Liver (tissue), 9 donors: ENCODE data around the gene KLF8. TPM values are rescaled to one million over a fixed set of nuclear protein-coding genes. Genes with fewer than 3 reads are reported as not detected.

Source experiments
- DNase-seq: peaks from one replicate; pipeline ENCODE4 v3.0.0-alpha.2; 2017; ENCODE audit warnings: low spot score
- H3K27ac ChIP-seq, 2 donors: one replicate each; pipeline ENCODE4 v1.7.0; 2013; ENCODE audit warnings: inconsistent platforms in 2 of 2, low read length in 2 of 2, control low read depth in 1 of 2, low read depth in 1 of 2, mild to moderate bottlenecking in 1 of 2
- H3K27me3 ChIP-seq, 4 donors: one replicate each; pipeline versions ENCODE4 v1.6.1 to v1.7.0; 2013; ENCODE audit warnings: low read length in 3 of 4, inconsistent platforms in 1 of 4, mild to moderate bottlenecking in 1 of 4, moderate library complexity in 1 of 4; ENCODE audit not compliant: control insufficient read depth in 4 of 4, insufficient read depth in 4 of 4
- H3K36me3 ChIP-seq, 4 donors: one replicate each; pipeline versions ENCODE4 v1.6.1 to v1.7.0; 2013; ENCODE audit warnings: low read length in 3 of 4, mild to moderate bottlenecking in 3 of 4, low read depth in 1 of 4, moderate library complexity in 1 of 4; ENCODE audit not compliant: control insufficient read depth in 4 of 4, insufficient read depth in 3 of 4
- H3K4me1 ChIP-seq, 4 donors: one replicate each; pipeline versions ENCODE4 v1.6.1 to v1.7.0; 2013; ENCODE audit warnings: low read length in 3 of 4, mild to moderate bottlenecking in 3 of 4, moderate library complexity in 1 of 4; ENCODE audit not compliant: control insufficient read depth in 4 of 4, insufficient read depth in 4 of 4
- H3K4me3 ChIP-seq, 3 donors: one replicate each; pipeline versions ENCODE4 v1.6.1 to v1.7.0; 2013; ENCODE audit warnings: low read length in 3 of 3, control low read depth in 1 of 3, low read depth in 1 of 3, mild to moderate bottlenecking in 1 of 3
- H3K9ac ChIP-seq, 2 donors: one replicate each; pipeline ENCODE4 v1.7.0; 2013; ENCODE audit warnings: low read length in 2 of 2, mild to moderate bottlenecking in 2 of 2, moderate library complexity in 2 of 2, control low read depth in 1 of 2, low read depth in 1 of 2
- H3K9me3 ChIP-seq, 4 donors: one replicate each; pipeline versions ENCODE4 v1.6.1 to v1.7.0; 2013; ENCODE audit warnings: low read length in 3 of 4; ENCODE audit not compliant: control insufficient read depth in 4 of 4
- FOXA2 ChIP-seq: IDR thresholded peaks from 2 replicates; pipeline ENCODE4 v1.6.1; 2016; ENCODE audit warnings: antibody characterized with exemption
- GABPA ChIP-seq, 2 donors: IDR thresholded peaks in 1 of 2; conservative IDR thresholded peaks in 1 of 2; 2 replicates each; pipeline ENCODE4 v1.6.1; 2016; ENCODE audit warnings: antibody characterized with exemption in 2 of 2, mild to moderate bottlenecking in 1 of 2, moderate library complexity in 1 of 2
- HNF4A ChIP-seq, 2 donors: conservative IDR thresholded peaks; 2 replicates each; pipeline ENCODE4 v1.6.1; 2016; ENCODE audit warnings: antibody characterized with exemption in 2 of 2, mild to moderate bottlenecking in 2 of 2
- HNF4G ChIP-seq: IDR thresholded peaks from 2 replicates; pipeline ENCODE4 v1.6.1; 2016; ENCODE audit warnings: antibody characterized with exemption
- JUND ChIP-seq, 2 donors: IDR thresholded peaks; 2 replicates each; pipeline ENCODE4 v1.6.1; 2016; ENCODE audit warnings: antibody characterized with exemption in 2 of 2
- RAD21 ChIP-seq, 2 donors: IDR thresholded peaks; 2 replicates each; pipeline ENCODE4 v1.6.1; 2016; ENCODE audit warnings: antibody characterized with exemption in 2 of 2, mild to moderate bottlenecking in 2 of 2
- REST ChIP-seq: IDR thresholded peaks from 2 replicates; pipeline ENCODE4 v1.6.1; 2016; ENCODE audit warnings: antibody characterized with exemption, mild to moderate bottlenecking
- RXRA ChIP-seq, 2 donors: IDR thresholded peaks; 2 replicates each; pipeline ENCODE4 v1.6.1; 2017 to 2018; ENCODE audit warnings: antibody characterized with exemption in 2 of 2, mild to moderate bottlenecking in 1 of 2
- TAF1 ChIP-seq: conservative IDR thresholded peaks from 2 replicates; pipeline ENCODE4 v1.6.1; 2016; ENCODE audit warnings: antibody characterized with exemption, mild to moderate bottlenecking
- ZBTB33 ChIP-seq: IDR thresholded peaks from 2 replicates; pipeline ENCODE4 v1.6.1; 2016; ENCODE audit warnings: antibody characterized with exemption
- WGBS: extraction: QIAGEN DNeasy Blood & Tissue Kit; methylation state at CpG from one replicate; pipeline ENCODE4 v1.1.7; 2013; 5-methylcytosine and 5-hydroxymethylcytosine counted together
- polyA plus RNA-seq, 2 donors: library from polyadenylated mRNA; stranded (reverse) in 1 of 2; unstranded in 1 of 2; fragments of 200-250 nt in 1 of 2; fragments of >200 nt in 1 of 2; fragmentation: Nextera tagmentation in 1 of 2; extraction: Ambion mirVana in 1 of 2; gene quantifications; one replicate each; pipeline versions ENCODE4 v1.2.1 to v1.2.3, GENCODE V29; 2013 to 2015
- total RNA-seq, 2 donors: library from RNA; depleted of rRNA; stranded (reverse); fragments of >200 nt; gene quantifications; one replicate each; pipeline ENCODE4 v1.2.3, GENCODE V29; 2014
- TF ChIP-seq, protein P1 (sequence below): fragments of 150-350 bp; IDR thresholded peaks from 2 replicates; pipeline ENCODE4 v1.5.1; 2017; ENCODE audit warnings: improper control_type of control experiment, low read depth, low read length; ENCODE audit not compliant: missing input control
- TF ChIP-seq, protein P2 (sequence below): IDR thresholded peaks from 2 replicates; pipeline ENCODE4 v1.6.1; 2016; ENCODE audit warnings: antibody characterized with exemption
- TF ChIP-seq, protein P3 (sequence below): IDR thresholded peaks from 2 replicates; pipeline ENCODE4 v1.6.1; 2016; ENCODE audit warnings: antibody characterized with exemption
- donor health status: healthy.
- donor health status: healthy.
- donor health status: healthy.
- donor health status: healthy.
- donor health status: healthy.

Gene KLF8
- total and polyA plus RNA-seq, 4 donors: 0.43 to 1.4 (median 0.71) TPM

GRCh38 chrX:56310581-56310980, 78.4 kb downstream of the KLF8 start (continued):
- no peak for TF ChIP-seq REST
- no peak for TF ChIP-seq JUND (IDR thresholded peaks at IDR 0.05)
- TF ChIP-seq HNF4G: no peak
- TF ChIP-seq RXRA (IDR thresholded peaks at IDR 0.05): no peak
- TF ChIP-seq TAF1: no peak

GRCh38 chrX:56313308-56313707, 81.2 kb downstream of the KLF8 start:
- no peak overlapping the region for H3K4me3 ChIP-seq

More at GRCh38 chrX:56313308-56313707, 81.2 kb downstream of the KLF8 start:
- 89% methylated on average over 3 of the region's 3 CpGs for WGBS
- TF ChIP-seq HNF4G (no peak), RXRA (IDR thresholded peaks at IDR 0.05) (no peak), ZBTB33 (no peak), FOXA2 (no peak), HNF4A (conservative IDR thresholded peaks at IDR 0.05) (no peak), RAD21 (IDR thresholded peaks at IDR 0.05) (no peak), GABPA (IDR thresholded peaks at IDR 0.05 in 1 of 2, conservative IDR thresholded peaks at IDR 0.05 in 1 of 2) (no peak)
- TF ChIP-seq, protein P1, sequence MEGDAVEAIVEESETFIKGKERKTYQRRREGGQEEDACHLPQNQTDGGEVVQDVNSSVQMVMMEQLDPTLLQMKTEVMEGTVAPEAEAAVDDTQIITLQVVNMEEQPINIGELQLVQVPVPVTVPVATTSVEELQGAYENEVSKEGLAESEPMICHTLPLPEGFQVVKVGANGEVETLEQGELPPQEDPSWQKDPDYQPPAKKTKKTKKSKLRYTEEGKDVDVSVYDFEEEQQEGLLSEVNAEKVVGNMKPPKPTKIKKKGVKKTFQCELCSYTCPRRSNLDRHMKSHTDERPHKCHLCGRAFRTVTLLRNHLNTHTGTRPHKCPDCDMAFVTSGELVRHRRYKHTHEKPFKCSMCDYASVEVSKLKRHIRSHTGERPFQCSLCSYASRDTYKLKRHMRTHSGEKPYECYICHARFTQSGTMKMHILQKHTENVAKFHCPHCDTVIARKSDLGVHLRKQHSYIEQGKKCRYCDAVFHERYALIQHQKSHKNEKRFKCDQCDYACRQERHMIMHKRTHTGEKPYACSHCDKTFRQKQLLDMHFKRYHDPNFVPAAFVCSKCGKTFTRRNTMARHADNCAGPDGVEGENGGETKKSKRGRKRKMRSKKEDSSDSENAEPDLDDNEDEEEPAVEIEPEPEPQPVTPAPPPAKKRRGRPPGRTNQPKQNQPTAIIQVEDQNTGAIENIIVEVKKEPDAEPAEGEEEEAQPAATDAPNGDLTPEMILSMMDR: no peak
- TF ChIP-seq, protein P2, sequence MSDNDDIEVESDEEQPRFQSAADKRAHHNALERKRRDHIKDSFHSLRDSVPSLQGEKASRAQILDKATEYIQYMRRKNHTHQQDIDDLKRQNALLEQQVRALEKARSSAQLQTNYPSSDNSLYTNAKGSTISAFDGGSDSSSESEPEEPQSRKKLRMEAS: no peak
- TF ChIP-seq, protein P3, sequence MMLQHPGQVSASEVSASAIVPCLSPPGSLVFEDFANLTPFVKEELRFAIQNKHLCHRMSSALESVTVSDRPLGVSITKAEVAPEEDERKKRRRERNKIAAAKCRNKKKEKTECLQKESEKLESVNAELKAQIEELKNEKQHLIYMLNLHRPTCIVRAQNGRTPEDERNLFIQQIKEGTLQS: no peak
- Histone ChIP-seq H3K9ac (no peak overlapping the region), H3K9me3 (no peaks in the 10 kb centered on the region), H3K4me1 (no peaks in the 10 kb centered on the region), H3K27ac (no peak overlapping the region), H3K27me3 (no peaks in the 10 kb centered on the region), H3K36me3 (no peaks in the 10 kb centered on the region)
- no peak for DNase-seq
